Suprapubic skin (tissue), 4 donors: ENCODE data around the gene CDC42BPG. TPM values are rescaled to one million over a fixed set of nuclear protein-coding genes. Genes with fewer than 3 reads are reported as not detected.

Experiments
- DNase-seq, 2 donors: peaks; one replicate each; pipeline ENCODE4 v3.0.0-alpha.2; 2019; ENCODE audit warnings: low spot score in 2 of 2
- H3K27ac ChIP-seq: fragments of 200-600 bp; sonication (generic); one replicate; pipeline ENCODE4 v1.5.1; 2019
- H3K27me3 ChIP-seq: fragments of 200-600 bp; sonication (generic); one replicate; pipeline ENCODE4 v1.5.1; 2019
- H3K36me3 ChIP-seq: fragments of 200-600 bp; sonication (generic); one replicate; pipeline ENCODE4 v1.5.1; 2019
- H3K4me1 ChIP-seq: fragments of 200-600 bp; sonication (generic); one replicate; pipeline ENCODE4 v1.5.1; 2019
- H3K4me3 ChIP-seq: fragments of 200-600 bp; sonication (generic); one replicate; pipeline ENCODE4 v1.5.1; 2019; ENCODE audit warnings: mild to moderate bottlenecking
- H3K9me3 ChIP-seq: fragments of 200-600 bp; sonication (generic); one replicate; pipeline ENCODE4 v1.5.1; 2019
- EP300 ChIP-seq: sonication (generic); formaldehyde crosslinking; IDR thresholded peaks from one replicate; pipeline ENCODE4 v1.6.1; 2017; ENCODE audit warnings: antibody characterized with exemption
- POLR2A ChIP-seq, 2 donors: fragments of 450-650 bp; IDR thresholded peaks; one replicate each; pipeline ENCODE4 v1.6.1; 2017; ENCODE audit warnings: antibody characterized with exemption in 2 of 2, mild to moderate bottlenecking in 2 of 2, moderate library complexity in 2 of 2
- POLR2AphosphoS5 ChIP-seq, 3 donors: sonication (generic); formaldehyde crosslinking; IDR thresholded peaks; one replicate each; pipeline ENCODE4 v1.6.1; 2017; ENCODE audit warnings: antibody characterized with exemption in 3 of 3
- WGBS: methylation state at CpG from one replicate; pipeline ENCODE4 v1.1.5; 2018; 5-methylcytosine and 5-hydroxymethylcytosine counted together
- total RNA-seq, 4 donors: library from RNA; depleted of rRNA; stranded (reverse); fragments of >200 nt; gene quantifications; one replicate each; pipeline ENCODE4 v1.1.0, GENCODE V29; 2016
- TF ChIP-seq, protein P1 (sequence below), 2 donors: fragments of 200-600 bp in 1 of 2; fragments of 450-650 bp in 1 of 2; sonication (generic) in 1 of 2; IDR thresholded peaks; one replicate each; pipeline ENCODE4 v1.5.1; 2016 to 2019; ENCODE audit warnings: antibody characterized with exemption in 2 of 2, mild to moderate bottlenecking in 1 of 2, moderate library complexity in 1 of 2

CDC42BPG gene
- total RNA-seq, 4 donors from 2014 or later = 42.2 to 64.9 (median 61.1) TPM

GRCh38 chr11:64891215-64891848 is 46.9 kb upstream of the CDC42BPG start:
- H3K36me3 ChIP-seq = peaks cover 19% of the 10 kb centered on the region
- no peak for DNase-seq
- 89% methylated on average over 21 of the region's 25 CpGs for WGBS
- H3K4me1 ChIP-seq = peaks cover 18% of the 10 kb centered on the region
- H3K27ac ChIP-seq = no peak overlapping the region
- H3K27me3 ChIP-seq = no peaks in the 10 kb centered on the region
- TF ChIP-seq, protein P1, sequence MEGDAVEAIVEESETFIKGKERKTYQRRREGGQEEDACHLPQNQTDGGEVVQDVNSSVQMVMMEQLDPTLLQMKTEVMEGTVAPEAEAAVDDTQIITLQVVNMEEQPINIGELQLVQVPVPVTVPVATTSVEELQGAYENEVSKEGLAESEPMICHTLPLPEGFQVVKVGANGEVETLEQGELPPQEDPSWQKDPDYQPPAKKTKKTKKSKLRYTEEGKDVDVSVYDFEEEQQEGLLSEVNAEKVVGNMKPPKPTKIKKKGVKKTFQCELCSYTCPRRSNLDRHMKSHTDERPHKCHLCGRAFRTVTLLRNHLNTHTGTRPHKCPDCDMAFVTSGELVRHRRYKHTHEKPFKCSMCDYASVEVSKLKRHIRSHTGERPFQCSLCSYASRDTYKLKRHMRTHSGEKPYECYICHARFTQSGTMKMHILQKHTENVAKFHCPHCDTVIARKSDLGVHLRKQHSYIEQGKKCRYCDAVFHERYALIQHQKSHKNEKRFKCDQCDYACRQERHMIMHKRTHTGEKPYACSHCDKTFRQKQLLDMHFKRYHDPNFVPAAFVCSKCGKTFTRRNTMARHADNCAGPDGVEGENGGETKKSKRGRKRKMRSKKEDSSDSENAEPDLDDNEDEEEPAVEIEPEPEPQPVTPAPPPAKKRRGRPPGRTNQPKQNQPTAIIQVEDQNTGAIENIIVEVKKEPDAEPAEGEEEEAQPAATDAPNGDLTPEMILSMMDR (IDR thresholded peaks at IDR 0.05) = no peak
- TF ChIP-seq POLR2AphosphoS5 (IDR thresholded peaks at IDR 0.05) (no peak), EP300 (no peak), POLR2A (IDR thresholded peaks at IDR 0.05) (no peak)
- H3K4me3 ChIP-seq = no peak overlapping the region
- H3K9me3 ChIP-seq = no peaks in the 10 kb centered on the region

GRCh38 chr11:64890522-64890939 is 46.1 kb upstream of the CDC42BPG start:
- Histone ChIP-seq H3K4me3 (no peak overlapping the region), H3K27me3 (no peaks in the 10 kb centered on the region), H3K27ac (no peak overlapping the region), H3K4me1 (peaks cover 21% of the 10 kb centered on the region), H3K9me3 (no peaks in the 10 kb centered on the region), H3K36me3 (peaks cover 11% of the 10 kb centered on the region)
- WGBS = 86% methylated on average over 6 of the region's 7 CpGs
- TF ChIP-seq EP300 (no peak), POLR2AphosphoS5 (IDR thresholded peaks at IDR 0.05) (no peak), POLR2A (IDR thresholded peaks at IDR 0.05) (no peak)
- TF ChIP-seq, protein P1 (IDR thresholded peaks at IDR 0.05) = no peak
- no peak for DNase-seq

DNA sequence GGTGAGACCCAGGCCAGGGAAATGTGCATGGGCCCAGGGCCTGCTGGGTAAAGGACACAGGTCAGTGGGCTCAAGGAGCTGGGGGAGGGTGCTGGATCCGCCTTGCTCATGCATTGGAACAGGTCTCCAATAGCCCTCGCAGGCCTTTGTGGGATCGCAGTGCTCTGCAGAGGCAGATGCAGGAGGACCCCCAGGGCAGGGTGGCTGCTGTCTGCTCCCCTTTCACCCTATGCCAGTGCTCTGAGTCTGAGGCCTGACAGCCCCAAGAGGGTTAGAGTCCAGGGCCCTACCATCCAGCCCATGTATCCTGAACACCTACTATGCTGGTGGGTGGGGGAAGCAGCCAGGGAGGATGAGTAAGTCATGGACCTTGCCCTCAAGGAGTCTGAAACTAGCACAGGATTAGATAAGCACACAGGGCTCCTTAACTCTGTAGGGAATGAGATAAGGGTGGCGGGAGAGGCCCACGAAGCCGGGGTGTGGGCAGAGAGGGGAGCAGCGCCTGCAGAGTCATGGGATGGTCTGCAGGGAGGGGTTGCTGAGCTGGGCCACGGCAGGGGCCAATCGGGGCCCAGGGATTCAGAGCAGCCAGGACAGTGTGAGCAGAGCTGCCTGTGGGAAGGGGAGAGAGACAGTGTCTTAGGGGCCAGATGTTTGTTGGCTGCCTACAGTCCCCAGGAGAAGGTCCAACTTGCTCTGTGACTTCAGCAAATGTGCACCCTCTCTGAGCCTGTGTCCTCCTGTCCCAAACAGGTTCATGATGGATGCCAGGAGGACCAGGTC is 44.5 kb upstream of the CDC42BPG start:
- H3K4me3 ChIP-seq = no peak overlapping the region
- no peaks in the 10 kb centered on the region for H3K36me3 ChIP-seq
- DNase-seq = no peak
- H3K27ac ChIP-seq = no peak overlapping the region
- TF ChIP-seq POLR2AphosphoS5 (IDR thresholded peaks at IDR 0.05) = no peak
- no peak for TF ChIP-seq POLR2A (IDR thresholded peaks at IDR 0.05)
- TF ChIP-seq EP300 = no peak
- TF ChIP-seq, protein P1 (IDR thresholded peaks at IDR 0.05) = no peak
- WGBS = 66% methylated on average over 9 of the region's 9 CpGs
- H3K9me3 ChIP-seq = no peaks in the 10 kb centered on the region
- no peaks in the 10 kb centered on the region for H3K27me3 ChIP-seq
- peaks cover 16% of the 10 kb centered on the region for H3K4me1 ChIP-seq

DNA sequence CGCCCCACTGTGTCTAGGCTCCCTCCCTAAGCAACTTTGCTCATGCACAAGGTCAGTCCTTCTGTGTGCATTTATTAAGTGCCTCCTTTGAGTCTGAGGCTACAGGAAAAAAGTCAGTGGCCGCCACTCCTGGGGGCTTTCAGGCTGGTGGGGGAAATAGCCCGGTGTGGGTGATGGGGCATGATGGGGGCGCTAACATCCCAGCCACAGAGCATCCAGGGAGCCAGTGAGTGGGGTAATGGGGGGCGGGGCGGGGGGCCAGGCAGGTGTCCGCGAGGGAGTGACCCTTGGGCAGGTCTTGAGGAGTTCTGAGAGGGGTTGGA is 43.9 kb upstream of the CDC42BPG start:
- WGBS = 78% methylated on average over 8 of the region's 8 CpGs

More for the DNA sequence above, 43.9 kb upstream of the CDC42BPG start:
- Histone ChIP-seq H3K4me1 (peaks cover 15% of the 10 kb centered on the region), H3K27me3 (no peaks in the 10 kb centered on the region), H3K36me3 (no peaks in the 10 kb centered on the region), H3K9me3 (no peaks in the 10 kb centered on the region), H3K4me3 (peak overlapping the region; percentile 20), H3K27ac (no peak overlapping the region)
- DNase-seq = peak in 1 of 2 donors; percentile 65
- TF ChIP-seq POLR2AphosphoS5 (IDR thresholded peaks at IDR 0.05) = no peak
- TF ChIP-seq EP300 = no peak
- TF ChIP-seq, protein P1 (IDR thresholded peaks at IDR 0.05) = no peak
- TF ChIP-seq POLR2A (IDR thresholded peaks at IDR 0.05) = no peak
